Measurements from ENCODE around the gene CCDC27. TPM values are rescaled to one million over a fixed set of nuclear protein-coding genes. Genes with fewer than 3 reads are reported as not detected.
A peak's percentile ranks its signal among the peaks of the same experiment; 100 is the strongest.

CCDC27 gene
- total and polyA plus RNA-seq, 2 of the 13 experiments (the other 11 are each of a cell fraction or from before 2014, with no cell fraction given), result not detected

GRCh38 chr1:3747522-3747848, 4.8 kb upstream of the CCDC27 start (continued):
- no peak for TF ChIP-seq MTERF4 (CRISPR knock-in tag; IDR thresholded peaks at IDR 0.05)

- ChIA-PET POLR2A (interaction anchor here (0.6 kb wide), 1 partner anchor 8 kb away, joined by 3 read pairs; no protein-coding TSS in a partner anchor), CTCF (ENCODE audit: low intra/inter-chr PET ratio, low total read pairs) (no interaction called here)
- H4K20me1 ChIP-seq (ENCODE audit: insufficient read depth, low read length), result no peaks in the 10 kb centered on the region
- no peak for ATAC-seq
- peaks cover 0 to 3% of the 10 kb centered on the region in 2 experiments; a peak in 3 of 5 replicates for H3K36me3 ChIP-seq (replicated peaks in 1 of 2; ENCODE audit: control insufficient read depth in 1 of 2, insufficient read depth in 2 of 2, low read length in 2 of 2)
- no peak overlapping the region for H3K9ac ChIP-seq (ENCODE audit: insufficient read depth, low read depth, low read length)
- no peak for DNase-seq (ENCODE audit: low spot score)
- H2AFZ ChIP-seq (ENCODE audit: low read length), result no peak overlapping the region
- peak overlapping the region; percentile 85 for H3K4me2 ChIP-seq (ENCODE audit: low read depth, low read length)
- peak overlapping the region in 1 of 3 experiments; percentile 84; a peak in 1 of 6 replicates for H3K4me3 ChIP-seq (replicated peaks in 1 of 3; ENCODE audit: insufficient read depth in 1 of 3, low read depth in 2 of 3, low read length in 3 of 3)
- H3K9me3 ChIP-seq (ENCODE audit: low read length), result no peaks in the 10 kb centered on the region
- in situ Hi-C loops (cut with HindIII; ENCODE audit: extremely low pct_ligation_motif_present, low pct_unique_long_range_greater_than_20kb), result no loop called here
- H3K27me3 ChIP-seq (ENCODE audit: control insufficient read depth in 1 of 2, insufficient read depth in 2 of 2, low read length in 2 of 2), result peaks cover 6 to 20% of the 10 kb centered on the region in 2 experiments; a peak in 4 of 5 replicates
- 53% methylated on average over 13 of the region's 13 CpGs for WGBS (ENCODE audit: low lambda C conversion rate)
- BruUV-seq (replicated peaks), result no TSS peak
- H3K4me1 ChIP-seq (ENCODE audit: insufficient read depth, low read length), result peaks cover 31% of the 10 kb centered on the region
- peaks cover 6% of the 10 kb centered on the region for H3K79me2 ChIP-seq (ENCODE audit: insufficient read depth, low read length)
- no peak for FAIRE-seq
- intact Hi-C loops (cut with micrococcal nuclease; ENCODE audit: unreplicated experiment), result no loop called here
- no peak overlapping the region for H3K27ac ChIP-seq (ENCODE audit: extremely low read length, insufficient read depth, low read length)
- TF ChIP-seq ZNF362 (CRISPR knock-in tag; IDR thresholded peaks at IDR 0.05; ENCODE audit: borderline replicate concordance) (no peak), XRCC5 (optimal IDR thresholded peaks at IDR 0.05; ENCODE audit: low read length) (no peak), PREB (CRISPR knock-in tag; IDR thresholded peaks at IDR 0.05) (no peak), THAP9 (CRISPR knock-in tag; IDR thresholded peaks at IDR 0.05; ENCODE audit: borderline replicate concordance) (no peak), ZNF3 (CRISPR knock-in tag; IDR thresholded peaks at IDR 0.05) (no peak), ZFX (CRISPR knock-in tag; IDR thresholded peaks at IDR 0.05; ENCODE audit: low read depth) (no peak), MTF2 (CRISPR knock-in tag; IDR thresholded peaks at IDR 0.05; ENCODE audit: borderline replicate concordance) (no peak), NFRKB (IDR thresholded peaks at IDR 0.05) (no peak), TFAP4 (IDR thresholded peaks at IDR 0.05; ENCODE audit: borderline replicate concordance, low read depth) (no peak), ZSCAN5A (CRISPR knock-in tag; IDR thresholded peaks at IDR 0.05; ENCODE audit: borderline replicate concordance) (no peak), ATF5 (CRISPR knock-in tag; IDR thresholded peaks at IDR 0.05; ENCODE audit: low read depth) (no peak)
Observed at GRCh38 chr1:3747903-3748302, 4.3 kb upstream of the CCDC27 start.
